ENCODE measurements around the gene CACNA1E.

Gene CACNA1E

DNA sequence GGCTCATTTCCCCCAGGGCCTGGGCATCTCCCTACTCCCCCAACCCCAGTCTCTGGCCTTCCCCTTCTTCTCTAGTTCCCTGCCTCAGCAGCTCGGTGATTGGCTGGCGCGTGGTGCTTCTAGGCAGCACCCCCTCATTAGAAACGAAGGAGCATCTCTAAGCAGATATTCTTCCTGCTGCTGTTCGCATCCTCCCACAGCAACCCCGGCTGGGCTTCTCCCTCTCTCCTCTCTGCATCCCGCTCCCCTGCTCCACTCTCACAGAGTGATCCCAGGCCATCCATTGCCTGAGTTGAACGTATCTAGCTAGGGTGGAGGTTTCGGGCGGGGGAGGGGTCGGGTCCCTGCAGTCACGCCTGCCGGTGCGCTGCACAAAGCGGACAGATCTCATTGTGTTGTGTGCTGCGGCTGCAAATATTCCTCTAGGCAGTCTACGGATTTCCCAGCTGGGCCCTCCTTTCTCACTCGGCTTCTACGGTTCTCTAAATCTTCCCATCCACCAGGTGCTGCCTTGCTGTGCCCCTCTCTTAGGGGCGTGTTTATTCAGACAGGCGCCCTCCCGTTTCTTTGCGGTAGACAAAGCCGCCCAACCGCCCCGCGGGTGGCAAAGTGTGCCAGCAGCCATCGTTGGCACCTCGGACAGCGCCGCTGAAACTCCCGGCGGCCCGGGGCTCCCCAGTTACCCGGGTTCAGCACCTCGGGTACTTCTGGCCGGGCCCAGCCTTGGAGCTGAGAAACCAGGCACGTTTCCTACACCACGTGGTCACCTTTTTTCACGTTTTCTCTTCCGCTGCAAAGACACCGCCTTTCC lies 2.2 kb downstream of the CACNA1E start:
- no peak for DNase-seq

- DNase-seq, result no peak
Observed at GRCh38 chr1:181486098-181486420, 2.7 kb downstream of the CACNA1E start.

DNA sequence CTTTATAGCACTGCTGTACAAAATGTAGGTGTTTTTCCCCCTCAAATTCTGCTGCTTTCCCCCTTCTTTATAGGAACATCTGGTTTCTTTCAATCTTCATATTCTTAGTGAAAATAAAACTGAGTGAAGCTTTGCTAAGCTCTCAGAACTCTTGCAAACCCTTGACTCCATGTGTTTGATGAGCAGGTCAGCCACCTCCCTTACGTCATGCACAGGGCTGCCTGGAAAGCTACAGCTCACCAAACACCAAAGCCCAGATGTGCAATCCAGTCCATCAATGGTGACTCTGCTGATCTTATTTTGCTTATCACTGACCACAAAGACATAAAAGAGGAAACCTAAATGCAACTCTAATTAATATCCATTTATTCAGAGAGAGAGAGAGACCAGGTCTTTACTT lies 5.5 kb downstream of the CACNA1E start:
- no peak for DNase-seq

DNA sequence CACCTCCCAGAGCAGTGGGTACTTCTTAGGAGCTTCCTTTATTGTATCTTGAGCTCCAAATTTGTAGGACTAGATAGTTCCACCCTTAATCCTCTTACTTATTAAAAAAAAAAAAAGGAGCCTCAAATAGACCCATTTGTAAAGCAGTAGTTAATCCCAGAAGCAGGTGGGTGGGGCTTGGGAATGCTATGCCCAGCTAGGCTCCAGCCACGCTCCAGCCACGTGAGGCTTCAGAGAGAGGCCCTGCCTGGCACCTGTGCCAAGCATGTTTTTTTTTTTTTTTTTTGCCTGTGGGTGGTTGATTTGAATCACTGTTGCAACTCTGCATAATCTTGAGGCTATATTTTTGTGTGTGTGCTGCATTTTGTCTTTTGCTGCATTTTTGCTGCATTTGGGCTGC lies 7.0 kb downstream of the CACNA1E start:
- DNase-seq, result no peak

GRCh38 chr1:181490740-181491712 lies 7.7 kb downstream of the CACNA1E start:
- DNase-seq, result no peak

DNA sequence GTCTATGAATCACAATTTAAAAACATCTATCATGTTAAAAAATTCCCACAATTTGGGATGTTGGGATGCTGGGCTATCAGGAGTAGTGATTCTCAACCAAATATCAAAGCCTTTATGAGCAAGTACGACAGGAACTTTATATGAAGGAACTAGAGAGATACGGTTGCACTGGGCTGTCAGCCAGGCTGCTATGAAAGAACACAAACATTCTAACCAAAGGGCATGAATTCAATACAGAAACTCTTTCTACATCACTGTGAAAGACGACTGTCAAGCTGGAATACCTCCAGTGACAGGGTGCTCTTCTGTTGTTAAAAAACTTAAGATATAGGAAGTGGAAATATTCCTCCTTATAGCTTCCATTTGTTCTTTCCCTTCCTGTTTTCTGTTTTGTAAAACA lies 9.8 kb downstream of the CACNA1E start:
- DNase-seq, result no peak

- DNase-seq, result no peak
Observed at GRCh38 chr1:181493885-181494284, 10.6 kb downstream of the CACNA1E start.

GRCh38 chr1:181496759-181497158 lies 13.4 kb downstream of the CACNA1E start:
- DNase-seq, result no peak

- no peak for DNase-seq
Observed at GRCh38 chr1:181497870-181498269, 14.6 kb downstream of the CACNA1E start.

- DNase-seq, result no peak
Observed at GRCh38 chr1:181499825-181500224, 16.5 kb downstream of the CACNA1E start.

- DNase-seq, result no peak
Observed at GRCh38 chr1:181500636-181501035, 17.3 kb downstream of the CACNA1E start.

DNA sequence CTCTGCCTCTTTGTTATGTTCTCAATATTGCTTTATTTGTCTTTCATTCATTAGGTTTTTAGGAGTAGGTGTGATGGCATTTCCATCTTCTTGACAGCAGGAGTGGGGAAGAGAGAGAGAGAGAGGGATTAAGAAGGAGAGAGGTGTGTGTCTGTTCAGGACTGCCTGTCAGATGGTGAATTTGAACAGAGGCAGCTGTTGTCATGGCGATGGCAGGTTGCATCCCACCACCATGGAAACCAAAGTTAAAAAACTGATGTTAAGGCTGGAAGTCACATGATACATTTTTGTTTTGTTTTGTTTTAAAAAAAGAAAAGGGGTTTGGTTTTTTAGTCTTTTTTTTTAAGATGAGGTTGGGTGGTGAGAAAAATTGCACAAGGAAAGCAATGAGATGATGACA lies 18.3 kb downstream of the CACNA1E start:
- DNase-seq, result no peak

DNA sequence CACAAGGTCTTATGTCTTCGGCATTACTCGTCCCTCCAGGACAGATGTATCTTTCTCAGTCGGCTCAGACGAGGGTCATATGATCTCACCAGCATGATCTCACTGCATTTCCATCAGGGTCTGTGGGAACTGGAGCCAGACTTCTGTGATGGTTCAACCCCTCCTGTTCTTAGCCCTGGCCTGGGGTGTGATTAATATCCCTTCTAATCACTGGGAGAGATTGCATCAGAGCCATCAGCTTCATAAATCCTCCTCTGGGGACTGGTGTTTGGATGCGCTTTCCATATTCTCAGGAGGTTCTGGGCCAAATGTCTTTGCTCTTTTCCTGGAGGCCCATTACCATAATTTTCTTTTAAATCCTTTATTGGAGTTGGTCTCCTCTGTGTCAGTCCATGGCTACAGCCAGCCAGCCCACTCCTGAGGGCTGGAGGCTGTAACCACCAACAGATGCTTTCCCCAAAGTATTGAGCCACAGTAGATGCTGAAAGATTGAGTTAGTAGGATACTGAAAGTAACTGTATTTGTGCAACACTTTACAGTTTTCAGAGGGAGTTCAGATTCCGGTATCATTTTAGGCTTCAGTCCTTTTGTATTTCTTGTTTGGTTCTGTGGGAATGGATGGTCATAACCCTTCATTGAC lies 20.0 kb downstream of the CACNA1E start:
- no peak for DNase-seq

GRCh38 chr1:181504399-181504842 lies 21.1 kb downstream of the CACNA1E start:
- no peak for DNase-seq

GRCh38 chr1:181506563-181507353 lies 23.4 kb downstream of the CACNA1E start:
- no peak for DNase-seq

DNA sequence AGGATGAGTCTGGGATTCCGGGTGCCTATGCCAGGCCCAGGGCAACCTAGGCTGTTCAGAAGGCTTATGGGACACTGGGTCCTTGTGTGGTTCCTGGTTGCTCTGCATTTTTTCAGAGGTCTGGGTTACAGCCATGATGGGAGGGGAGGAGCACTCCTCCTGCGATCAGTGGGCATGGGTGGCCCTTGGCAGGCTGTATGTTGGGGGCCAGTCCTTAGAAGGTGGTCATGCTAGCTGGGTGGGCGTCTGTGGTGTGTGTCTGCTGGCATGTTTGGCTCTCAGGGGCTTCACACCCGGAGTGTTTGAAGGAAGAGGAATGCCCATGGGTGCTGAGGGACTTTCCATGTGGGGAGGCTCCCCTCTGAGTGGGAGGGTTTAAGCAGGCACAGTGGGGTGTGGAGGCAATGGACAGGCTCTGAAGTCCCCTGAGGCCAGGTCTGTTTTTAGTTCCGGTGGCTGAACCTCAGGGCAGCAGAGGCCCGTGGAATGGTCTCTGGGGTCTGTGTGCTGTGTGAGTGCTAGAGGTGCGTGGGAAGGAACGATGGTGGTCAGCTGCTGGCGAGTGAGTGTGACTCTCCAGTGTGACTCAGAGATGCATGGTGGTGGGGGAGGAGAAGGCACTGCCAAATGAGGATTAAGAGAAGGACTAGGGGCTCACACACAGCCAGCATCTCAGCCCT lies 25.3 kb downstream of the CACNA1E start:
- DNase-seq, result no peak

DNA sequence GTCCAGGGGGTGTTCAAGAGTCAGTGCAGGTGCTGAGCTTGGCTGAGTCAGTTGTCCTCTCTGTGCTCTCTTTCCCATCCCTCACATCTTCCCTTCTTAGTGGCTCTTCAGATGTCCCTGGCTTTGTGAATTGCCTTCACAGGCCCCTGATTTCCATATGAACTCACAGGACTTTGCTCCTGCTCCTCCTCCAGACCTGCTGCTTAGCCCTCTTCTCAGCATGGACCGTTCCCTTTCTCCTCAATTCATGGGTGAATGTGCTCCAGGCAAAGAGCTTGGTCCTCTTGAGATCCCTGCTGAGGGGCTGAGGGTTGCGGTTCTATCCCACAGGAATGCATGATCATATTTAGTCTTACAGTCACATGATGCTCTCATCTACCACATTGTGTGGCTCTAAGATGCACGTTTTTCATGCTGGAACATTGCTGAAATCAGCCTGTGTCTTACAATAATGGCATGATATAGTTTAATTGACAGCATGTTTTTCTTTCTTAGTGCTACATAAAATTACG lies 30.5 kb downstream of the CACNA1E start:
- no peak for DNase-seq

DNA sequence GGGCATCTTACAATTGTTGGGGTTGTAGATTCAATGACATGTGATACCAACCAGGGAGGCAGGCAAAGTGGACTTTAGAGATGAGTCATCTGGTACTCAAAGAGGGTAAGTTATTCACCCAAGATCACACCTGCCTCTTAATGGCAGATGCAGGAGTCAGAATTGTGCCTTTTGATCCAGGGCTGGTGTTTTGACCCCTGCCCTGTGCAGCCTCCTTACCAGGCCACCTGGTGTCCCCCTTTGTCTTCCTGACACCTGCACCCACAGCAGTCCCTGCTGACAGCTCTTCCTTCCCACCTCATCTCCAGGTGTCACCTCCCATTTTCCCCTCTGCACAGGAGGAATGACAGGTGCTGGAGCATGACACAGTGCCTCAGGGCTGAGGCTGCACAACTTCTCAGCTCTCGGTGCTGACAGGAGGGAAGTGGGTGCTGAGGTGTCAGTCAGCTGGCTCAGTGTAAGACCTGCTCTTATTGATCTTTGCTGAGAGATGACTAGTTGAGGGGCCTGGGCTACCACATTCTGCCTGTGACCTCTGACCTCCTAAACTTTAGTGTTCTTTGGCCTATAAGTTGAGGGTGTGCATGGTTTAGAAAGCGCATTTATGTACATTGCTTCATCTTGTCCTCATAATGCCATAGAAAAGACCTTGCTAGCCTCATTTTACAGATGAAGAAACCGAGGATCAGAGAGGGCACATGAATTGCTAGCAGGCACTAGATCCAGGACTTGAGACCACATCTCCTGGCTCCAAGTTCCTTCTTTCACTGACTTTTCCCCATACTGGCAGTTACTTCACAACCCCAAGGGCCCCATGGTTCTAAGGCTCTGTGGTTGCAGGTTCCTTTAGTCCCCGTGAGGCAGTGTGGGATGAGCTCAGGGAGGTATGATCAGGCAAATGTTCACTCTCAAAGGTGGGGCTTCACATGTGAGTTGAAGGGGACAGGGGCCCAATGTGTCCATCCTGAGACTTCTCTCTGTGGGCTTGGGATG lies 31.3 kb downstream of the CACNA1E start:
- no peak for DNase-seq

DNA sequence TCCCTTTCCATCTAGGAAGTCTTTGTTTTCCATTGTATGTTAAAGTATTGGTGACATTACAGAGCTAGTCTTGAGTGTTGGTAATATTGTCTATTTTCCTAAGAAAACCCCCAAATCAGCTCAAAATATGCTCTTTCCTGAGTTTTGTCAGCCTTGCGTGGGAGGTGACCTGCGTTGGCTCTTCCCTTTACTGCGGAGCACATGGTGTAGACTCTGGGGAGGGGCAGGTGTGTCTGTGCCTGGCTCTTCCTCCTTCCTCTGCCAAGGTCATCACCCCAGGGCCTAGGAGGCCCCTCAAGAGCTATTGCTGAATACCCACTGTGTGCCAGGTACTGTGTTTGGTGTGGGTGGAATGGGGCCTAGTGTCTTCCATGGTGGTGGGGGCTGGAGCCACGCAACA lies 33.4 kb downstream of the CACNA1E start:
- DNase-seq, result no peak

DNA sequence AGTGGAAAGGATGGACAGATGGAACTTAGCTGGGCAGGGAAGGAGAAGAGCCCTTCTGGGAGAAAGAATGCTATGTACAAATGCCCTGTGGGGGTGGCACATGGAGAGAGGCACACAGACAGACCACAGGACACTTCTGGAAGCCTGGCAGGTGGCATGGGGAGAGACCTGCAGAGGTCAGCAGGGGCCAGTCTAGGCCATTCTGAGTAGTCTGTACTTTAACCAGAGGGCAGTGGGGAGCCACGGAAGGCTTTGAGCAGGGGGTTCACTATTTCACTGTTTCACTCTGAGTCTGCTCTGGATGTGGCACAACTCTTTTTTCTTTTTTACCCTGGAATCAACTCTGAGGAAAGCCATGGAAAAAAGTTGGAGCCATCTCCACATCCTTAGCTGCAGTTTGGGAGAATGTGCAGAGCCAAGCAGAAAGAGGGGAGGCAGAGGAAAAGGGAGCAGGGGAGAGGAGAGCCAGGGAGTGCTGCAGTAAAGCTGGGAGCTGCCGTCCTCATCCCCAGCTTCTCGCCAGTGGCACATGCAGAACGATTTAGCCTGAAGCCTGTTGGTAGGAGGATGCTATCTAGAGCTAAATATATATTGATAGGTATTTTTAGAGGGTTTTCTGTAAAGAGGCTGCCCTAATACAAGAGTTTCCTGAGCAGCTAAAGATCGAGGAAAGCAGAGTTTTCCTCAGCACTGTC lies 34.0 kb downstream of the CACNA1E start:
- no peak for DNase-seq

All from NCI-H226 (cell line).